OCI-LY7 (cell line): ENCODE measurements around the gene RXRA.

Experiments used
- EZH2phosphoT487 ChIP-seq: fragments of 200-600 bp; sonication (generic); IDR thresholded peaks from 2 replicates; pipeline ENCODE4 v1.6.1; 2018; ENCODE audit warnings: low read depth, borderline replicate concordance, mild to moderate bottlenecking, mixed run types, antibody characterized with exemption, low read length, moderate library complexity, mixed read lengths
- TF ChIP-seq, protein P1 (sequence below): fragments of 200-600 bp; sonication (generic); conservative IDR thresholded peaks from 2 replicates; pipeline ENCODE4 v1.5.1; 2014; ENCODE audit warnings: mild to moderate bottlenecking, antibody characterized with exemption, low read length, moderate library complexity, mixed read lengths

GRCh38 chr9:134349936-134350335 lies 23.7 kb downstream of the RXRA start:
- TF ChIP-seq, protein P1, sequence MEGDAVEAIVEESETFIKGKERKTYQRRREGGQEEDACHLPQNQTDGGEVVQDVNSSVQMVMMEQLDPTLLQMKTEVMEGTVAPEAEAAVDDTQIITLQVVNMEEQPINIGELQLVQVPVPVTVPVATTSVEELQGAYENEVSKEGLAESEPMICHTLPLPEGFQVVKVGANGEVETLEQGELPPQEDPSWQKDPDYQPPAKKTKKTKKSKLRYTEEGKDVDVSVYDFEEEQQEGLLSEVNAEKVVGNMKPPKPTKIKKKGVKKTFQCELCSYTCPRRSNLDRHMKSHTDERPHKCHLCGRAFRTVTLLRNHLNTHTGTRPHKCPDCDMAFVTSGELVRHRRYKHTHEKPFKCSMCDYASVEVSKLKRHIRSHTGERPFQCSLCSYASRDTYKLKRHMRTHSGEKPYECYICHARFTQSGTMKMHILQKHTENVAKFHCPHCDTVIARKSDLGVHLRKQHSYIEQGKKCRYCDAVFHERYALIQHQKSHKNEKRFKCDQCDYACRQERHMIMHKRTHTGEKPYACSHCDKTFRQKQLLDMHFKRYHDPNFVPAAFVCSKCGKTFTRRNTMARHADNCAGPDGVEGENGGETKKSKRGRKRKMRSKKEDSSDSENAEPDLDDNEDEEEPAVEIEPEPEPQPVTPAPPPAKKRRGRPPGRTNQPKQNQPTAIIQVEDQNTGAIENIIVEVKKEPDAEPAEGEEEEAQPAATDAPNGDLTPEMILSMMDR = no peak
- TF ChIP-seq EZH2phosphoT487 = no peak
